ENCODE results near the gene FAM20B.

DNA sequence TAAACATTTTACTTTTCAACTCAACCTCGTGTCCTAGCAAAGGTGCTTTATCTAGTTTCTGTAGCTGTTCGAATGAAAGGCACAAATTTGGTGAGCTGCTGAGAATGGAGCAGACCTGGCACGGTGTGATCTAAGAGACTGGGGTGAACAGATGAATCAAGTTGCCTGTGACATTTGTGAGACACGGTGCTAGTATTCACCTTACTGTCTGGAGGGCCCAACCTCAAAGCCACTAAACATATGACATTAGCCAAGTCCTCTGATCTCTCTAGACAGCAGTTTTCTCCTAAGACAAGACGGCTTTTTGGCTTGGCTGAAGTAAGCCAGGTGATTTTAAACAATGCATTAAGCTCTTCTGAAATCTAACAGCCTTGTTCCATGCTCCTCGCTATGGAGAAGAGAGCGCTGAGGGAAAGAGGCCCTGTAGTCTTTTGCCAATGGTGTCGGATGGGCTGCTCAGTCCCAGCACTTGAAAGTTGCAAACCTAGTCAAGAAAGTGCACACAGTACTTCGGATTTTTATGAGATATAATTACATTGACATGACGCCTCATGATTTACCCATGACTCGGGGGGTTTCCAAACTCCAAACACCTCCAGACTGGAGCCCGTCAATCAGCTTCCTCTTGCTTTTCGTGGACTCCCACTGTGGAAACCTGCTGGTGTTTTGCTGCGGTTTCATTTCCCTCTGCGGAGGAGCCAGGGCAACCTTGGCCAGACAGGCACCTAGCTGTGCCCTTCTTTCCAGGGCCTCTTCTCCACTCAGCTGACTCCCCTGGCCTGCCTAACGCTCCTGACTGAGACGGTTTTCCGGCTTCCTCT is 55.4 kb downstream of the FAM20B start:
- TF ChIP-seq, protein P1, sequence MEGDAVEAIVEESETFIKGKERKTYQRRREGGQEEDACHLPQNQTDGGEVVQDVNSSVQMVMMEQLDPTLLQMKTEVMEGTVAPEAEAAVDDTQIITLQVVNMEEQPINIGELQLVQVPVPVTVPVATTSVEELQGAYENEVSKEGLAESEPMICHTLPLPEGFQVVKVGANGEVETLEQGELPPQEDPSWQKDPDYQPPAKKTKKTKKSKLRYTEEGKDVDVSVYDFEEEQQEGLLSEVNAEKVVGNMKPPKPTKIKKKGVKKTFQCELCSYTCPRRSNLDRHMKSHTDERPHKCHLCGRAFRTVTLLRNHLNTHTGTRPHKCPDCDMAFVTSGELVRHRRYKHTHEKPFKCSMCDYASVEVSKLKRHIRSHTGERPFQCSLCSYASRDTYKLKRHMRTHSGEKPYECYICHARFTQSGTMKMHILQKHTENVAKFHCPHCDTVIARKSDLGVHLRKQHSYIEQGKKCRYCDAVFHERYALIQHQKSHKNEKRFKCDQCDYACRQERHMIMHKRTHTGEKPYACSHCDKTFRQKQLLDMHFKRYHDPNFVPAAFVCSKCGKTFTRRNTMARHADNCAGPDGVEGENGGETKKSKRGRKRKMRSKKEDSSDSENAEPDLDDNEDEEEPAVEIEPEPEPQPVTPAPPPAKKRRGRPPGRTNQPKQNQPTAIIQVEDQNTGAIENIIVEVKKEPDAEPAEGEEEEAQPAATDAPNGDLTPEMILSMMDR (conservative IDR thresholded peaks at IDR 0.05; ENCODE audit: low read depth in 2 of 2), result no peak
- TF ChIP-seq, protein P2, sequence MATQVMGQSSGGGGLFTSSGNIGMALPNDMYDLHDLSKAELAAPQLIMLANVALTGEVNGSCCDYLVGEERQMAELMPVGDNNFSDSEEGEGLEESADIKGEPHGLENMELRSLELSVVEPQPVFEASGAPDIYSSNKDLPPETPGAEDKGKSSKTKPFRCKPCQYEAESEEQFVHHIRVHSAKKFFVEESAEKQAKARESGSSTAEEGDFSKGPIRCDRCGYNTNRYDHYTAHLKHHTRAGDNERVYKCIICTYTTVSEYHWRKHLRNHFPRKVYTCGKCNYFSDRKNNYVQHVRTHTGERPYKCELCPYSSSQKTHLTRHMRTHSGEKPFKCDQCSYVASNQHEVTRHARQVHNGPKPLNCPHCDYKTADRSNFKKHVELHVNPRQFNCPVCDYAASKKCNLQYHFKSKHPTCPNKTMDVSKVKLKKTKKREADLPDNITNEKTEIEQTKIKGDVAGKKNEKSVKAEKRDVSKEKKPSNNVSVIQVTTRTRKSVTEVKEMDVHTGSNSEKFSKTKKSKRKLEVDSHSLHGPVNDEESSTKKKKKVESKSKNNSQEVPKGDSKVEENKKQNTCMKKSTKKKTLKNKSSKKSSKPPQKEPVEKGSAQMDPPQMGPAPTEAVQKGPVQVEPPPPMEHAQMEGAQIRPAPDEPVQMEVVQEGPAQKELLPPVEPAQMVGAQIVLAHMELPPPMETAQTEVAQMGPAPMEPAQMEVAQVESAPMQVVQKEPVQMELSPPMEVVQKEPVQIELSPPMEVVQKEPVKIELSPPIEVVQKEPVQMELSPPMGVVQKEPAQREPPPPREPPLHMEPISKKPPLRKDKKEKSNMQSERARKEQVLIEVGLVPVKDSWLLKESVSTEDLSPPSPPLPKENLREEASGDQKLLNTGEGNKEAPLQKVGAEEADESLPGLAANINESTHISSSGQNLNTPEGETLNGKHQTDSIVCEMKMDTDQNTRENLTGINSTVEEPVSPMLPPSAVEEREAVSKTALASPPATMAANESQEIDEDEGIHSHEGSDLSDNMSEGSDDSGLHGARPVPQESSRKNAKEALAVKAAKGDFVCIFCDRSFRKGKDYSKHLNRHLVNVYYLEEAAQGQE (IDR thresholded peaks at IDR 0.05; ENCODE audit: unreplicated experiment), result no peak
- no peak for TF ChIP-seq JUNB (IDR thresholded peaks at IDR 0.05; ENCODE audit: unreplicated experiment)
- no peak for TF ChIP-seq ZNF114 (CRISPR knock-in tag; IDR thresholded peaks at IDR 0.05)
- TF ChIP-seq, protein P3, sequence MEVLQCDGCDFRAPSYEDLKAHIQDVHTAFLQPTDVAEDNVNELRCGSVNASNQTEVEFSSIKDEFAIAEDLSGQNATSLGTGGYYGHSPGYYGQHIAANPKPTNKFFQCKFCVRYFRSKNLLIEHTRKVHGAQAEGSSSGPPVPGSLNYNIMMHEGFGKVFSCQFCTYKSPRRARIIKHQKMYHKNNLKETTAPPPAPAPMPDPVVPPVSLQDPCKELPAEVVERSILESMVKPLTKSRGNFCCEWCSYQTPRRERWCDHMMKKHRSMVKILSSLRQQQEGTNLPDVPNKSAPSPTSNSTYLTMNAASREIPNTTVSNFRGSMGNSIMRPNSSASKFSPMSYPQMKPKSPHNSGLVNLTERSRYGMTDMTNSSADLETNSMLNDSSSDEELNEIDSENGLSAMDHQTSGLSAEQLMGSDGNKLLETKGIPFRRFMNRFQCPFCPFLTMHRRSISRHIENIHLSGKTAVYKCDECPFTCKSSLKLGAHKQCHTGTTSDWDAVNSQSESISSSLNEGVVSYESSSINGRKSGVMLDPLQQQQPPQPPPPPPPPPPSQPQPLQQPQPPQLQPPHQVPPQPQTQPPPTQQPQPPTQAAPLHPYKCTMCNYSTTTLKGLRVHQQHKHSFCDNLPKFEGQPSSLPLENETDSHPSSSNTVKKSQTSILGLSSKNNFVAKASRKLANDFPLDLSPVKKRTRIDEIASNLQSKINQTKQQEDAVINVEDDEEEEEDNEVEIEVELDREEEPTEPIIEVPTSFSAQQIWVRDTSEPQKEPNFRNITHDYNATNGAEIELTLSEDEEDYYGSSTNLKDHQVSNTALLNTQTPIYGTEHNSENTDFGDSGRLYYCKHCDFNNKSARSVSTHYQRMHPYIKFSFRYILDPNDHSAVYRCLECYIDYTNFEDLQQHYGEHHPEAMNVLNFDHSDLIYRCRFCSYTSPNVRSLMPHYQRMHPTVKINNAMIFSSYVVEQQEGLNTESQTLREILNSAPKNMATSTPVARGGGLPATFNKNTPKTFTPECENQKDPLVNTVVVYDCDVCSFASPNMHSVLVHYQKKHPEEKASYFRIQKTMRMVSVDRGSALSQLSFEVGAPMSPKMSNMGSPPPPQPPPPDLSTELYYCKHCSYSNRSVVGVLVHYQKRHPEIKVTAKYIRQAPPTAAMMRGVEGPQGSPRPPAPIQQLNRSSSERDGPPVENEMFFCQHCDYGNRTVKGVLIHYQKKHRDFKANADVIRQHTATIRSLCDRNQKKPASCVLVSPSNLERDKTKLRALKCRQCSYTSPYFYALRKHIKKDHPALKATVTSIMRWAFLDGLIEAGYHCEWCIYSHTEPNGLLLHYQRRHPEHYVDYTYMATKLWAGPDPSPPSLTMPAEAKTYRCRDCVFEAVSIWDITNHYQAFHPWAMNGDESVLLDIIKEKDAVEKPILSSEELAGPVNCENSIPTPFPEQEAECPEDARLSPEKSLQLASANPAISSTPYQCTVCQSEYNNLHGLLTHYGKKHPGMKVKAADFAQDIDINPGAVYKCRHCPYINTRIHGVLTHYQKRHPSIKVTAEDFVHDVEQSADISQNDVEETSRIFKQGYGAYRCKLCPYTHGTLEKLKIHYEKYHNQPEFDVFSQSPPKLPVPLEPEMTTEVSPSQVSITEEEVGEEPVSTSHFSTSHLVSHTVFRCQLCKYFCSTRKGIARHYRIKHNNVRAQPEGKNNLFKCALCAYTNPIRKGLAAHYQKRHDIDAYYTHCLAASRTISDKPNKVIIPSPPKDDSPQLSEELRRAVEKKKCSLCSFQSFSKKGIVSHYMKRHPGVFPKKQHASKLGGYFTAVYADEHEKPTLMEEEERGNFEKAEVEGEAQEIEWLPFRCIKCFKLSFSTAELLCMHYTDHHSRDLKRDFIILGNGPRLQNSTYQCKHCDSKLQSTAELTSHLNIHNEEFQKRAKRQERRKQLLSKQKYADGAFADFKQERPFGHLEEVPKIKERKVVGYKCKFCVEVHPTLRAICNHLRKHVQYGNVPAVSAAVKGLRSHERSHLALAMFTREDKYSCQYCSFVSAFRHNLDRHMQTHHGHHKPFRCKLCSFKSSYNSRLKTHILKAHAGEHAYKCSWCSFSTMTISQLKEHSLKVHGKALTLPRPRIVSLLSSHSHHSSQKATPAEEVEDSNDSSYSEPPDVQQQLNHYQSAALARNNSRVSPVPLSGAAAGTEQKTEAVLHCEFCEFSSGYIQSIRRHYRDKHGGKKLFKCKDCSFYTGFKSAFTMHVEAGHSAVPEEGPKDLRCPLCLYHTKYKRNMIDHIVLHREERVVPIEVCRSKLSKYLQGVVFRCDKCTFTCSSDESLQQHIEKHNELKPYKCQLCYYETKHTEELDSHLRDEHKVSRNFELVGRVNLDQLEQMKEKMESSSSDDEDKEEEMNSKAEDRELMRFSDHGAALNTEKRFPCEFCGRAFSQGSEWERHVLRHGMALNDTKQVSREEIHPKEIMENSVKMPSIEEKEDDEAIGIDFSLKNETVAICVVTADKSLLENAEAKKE (CRISPR knock-in tag; IDR thresholded peaks at IDR 0.05), result no peak
- no peak for TF ChIP-seq POLR2AphosphoS5 (IDR thresholded peaks at IDR 0.05; ENCODE audit: low read depth)
- no peak for TF ChIP-seq CREB1 (CRISPR knock-in tag; IDR thresholded peaks at IDR 0.05; ENCODE audit: low read depth)

Measured in GM23338 (cell line).